Retinal pigment epithelial cell (primary cell): Measurements from ENCODE around the gene ALDOB.

ENCODE experiments used
- DNase-seq: peaks from one replicate; pipeline ENCODE4 v3.0.0-alpha.2; 2010; ENCODE audit warnings: low read depth
- H3K4me3 ChIP-seq: 2 replicates; pipeline ENCODE4 v1.5.1; 2011; ENCODE audit warnings: mild to moderate bottlenecking, low read length, control low read depth, moderate library complexity
- TF ChIP-seq, protein P1 (sequence below): conservative IDR thresholded peaks from 2 replicates; pipeline ENCODE4 v1.5.1; 2011; ENCODE audit warnings: low read depth, low read length, control low read depth, inconsistent platforms

Gene ALDOB

DNA sequence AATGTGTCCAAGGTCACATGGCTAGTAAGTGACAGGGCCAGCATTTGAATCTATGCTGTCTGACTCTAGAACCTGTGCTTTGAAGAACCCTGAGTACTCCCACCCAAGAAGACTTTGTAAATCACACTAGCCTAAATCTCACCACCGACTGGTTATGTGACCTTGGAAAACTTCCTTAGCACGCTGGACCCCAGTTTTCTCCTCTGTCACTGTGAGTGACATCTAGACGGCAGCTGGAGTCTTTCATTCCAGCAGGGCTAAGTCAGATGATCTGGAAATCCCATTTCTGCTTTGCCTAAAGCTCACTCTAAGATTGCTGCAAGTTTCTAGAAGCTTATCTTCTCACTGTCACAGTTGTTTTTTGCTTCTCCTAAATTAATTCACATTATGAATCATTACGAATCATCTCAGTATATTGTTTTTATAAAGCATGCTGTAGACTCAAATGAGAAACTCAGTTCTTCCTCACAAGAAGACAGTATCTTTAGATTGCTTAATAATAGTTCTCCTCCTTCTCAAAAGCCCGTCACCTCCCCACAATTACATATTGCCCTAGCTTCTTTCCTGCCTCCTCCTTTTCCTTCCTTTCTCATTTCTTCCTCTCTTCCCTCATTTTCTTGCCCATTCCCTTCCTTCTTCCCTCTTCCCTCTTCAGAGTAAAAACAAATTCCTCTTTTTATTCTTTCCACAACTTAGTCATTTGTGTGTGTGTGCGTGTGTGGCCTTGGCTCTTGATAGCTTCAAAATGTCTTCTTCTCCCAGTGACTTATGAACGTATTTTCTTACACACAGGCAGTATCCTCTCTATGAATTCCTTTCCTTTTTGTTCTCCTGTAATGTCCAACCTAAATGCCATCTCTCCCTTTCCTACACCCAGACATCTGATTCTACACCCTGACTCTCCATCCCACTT, 16.8 kb downstream of the ALDOB start:
- TF ChIP-seq, protein P1, sequence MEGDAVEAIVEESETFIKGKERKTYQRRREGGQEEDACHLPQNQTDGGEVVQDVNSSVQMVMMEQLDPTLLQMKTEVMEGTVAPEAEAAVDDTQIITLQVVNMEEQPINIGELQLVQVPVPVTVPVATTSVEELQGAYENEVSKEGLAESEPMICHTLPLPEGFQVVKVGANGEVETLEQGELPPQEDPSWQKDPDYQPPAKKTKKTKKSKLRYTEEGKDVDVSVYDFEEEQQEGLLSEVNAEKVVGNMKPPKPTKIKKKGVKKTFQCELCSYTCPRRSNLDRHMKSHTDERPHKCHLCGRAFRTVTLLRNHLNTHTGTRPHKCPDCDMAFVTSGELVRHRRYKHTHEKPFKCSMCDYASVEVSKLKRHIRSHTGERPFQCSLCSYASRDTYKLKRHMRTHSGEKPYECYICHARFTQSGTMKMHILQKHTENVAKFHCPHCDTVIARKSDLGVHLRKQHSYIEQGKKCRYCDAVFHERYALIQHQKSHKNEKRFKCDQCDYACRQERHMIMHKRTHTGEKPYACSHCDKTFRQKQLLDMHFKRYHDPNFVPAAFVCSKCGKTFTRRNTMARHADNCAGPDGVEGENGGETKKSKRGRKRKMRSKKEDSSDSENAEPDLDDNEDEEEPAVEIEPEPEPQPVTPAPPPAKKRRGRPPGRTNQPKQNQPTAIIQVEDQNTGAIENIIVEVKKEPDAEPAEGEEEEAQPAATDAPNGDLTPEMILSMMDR: no peak
- H3K4me3 ChIP-seq: no peak overlapping the region
- no peak for DNase-seq

DNA sequence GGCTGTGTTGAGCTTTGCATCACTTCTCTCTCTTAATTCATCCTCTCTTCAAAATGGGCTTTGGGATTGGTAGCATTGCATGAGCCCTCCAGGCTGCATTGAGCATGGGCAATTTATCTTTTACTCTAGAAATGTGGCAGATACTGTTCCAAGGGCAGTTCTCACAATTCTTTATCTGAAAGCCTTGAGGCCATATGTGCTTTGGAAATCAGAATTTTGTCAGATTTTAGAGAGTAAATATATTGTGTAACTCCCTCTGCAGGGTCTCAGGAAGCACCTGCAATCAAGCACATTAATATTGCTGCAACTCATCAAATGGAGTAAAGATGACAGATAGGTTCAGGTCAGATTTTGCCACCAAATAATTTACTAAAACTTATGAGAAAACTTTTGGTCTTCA, 17.6 kb downstream of the ALDOB start:
- DNase-seq: no peak
- no peak overlapping the region for H3K4me3 ChIP-seq
- TF ChIP-seq, protein P1: no peak

DNA sequence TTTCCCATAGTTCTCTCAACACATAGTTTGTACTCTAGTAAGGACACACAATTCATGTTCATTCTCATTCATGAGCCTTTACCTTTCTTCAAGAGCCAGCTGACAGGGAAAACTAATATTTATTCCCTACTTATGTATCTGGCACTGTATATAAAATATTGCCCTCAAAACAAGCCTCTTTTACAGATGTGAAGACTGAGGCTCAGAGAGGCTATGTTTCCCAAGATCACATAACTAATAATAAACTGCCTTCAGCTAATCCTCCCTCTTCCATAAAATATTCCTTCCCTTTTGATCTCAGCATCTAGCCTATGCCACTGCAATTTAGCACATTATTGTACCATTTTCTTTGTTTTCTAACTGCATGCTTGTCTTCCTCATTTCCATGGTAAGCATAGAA, 18.2 kb downstream of the ALDOB start:
- no peak overlapping the region for H3K4me3 ChIP-seq
- no peak for DNase-seq
- TF ChIP-seq, protein P1: no peak

DNA sequence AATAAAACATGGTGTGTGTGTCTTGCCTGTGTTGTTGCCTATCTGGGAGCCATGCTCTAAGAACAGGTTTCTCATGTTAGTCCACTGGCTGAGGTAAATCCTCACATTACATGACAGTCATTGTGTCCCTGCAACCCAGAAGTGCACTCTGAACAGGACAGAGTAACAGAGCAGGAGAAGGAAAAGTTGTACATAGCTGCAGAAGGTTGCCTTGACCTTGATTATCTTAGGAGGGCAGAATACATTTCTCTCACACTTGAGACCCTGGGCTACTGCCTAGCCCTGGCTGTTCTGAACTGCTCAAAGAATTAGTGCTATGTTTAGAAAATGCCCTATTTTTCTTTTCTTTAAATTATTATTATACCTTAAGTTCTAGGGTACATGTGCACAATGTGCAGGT, 20.0 kb downstream of the ALDOB start:
- TF ChIP-seq, protein P1: no peak
- DNase-seq: no peak

DNA sequence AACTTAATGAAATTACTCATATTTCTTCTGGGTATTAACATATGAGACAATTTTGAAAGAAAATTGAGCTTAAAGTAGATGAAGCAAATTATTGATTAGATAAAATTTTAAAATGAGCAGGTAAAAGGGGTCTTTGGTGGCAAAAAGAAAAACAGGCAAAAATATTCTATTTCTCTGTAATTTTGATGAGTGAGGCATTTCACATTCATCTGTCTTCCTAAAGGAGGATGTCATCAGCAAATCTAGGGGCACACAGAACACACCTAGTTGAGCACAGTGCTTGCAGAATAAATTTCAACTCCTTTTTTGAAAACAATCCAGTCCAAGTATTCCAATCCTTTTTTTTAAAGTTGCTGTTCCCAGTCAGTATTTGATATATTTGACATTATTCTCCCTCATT, 20.7 kb downstream of the ALDOB start:
- TF ChIP-seq, protein P1: no peak
- DNase-seq: no peak
- no peak overlapping the region for H3K4me3 ChIP-seq

More for the DNA sequence above, 20.0 kb downstream of the ALDOB start:
- H3K4me3 ChIP-seq: no peak overlapping the region

DNA sequence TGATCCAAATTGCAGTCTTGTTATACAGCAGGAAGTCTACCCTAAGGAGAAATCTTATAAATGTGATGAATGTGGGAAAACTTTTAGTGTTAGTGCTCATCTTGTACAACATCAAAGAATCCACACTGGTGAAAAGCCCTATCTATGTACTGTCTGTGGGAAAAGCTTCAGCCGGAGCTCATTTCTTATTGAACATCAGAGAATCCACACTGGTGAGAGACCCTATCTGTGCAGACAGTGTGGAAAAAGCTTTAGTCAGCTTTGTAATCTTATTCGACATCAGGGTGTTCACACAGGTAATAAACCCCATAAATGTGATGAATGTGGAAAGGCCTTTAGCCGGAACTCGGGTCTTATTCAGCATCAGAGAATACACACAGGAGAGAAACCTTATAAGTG, 26.5 kb downstream of the ALDOB start:
- DNase-seq: no peak

More for the DNA sequence above, 26.5 kb downstream of the ALDOB start:
- no peak overlapping the region for H3K4me3 ChIP-seq
- TF ChIP-seq, protein P1: no peak
